ENCODE measurements around the gene ARHGAP18. TPM values are rescaled to one million over a fixed set of nuclear protein-coding genes. Genes with fewer than 3 reads are reported as not detected.

Gene ARHGAP18
- polyA plus RNA-seq, 1 of the 3 experiments (the other 2 are of a cell fraction), result 25.0 TPM

DNA sequence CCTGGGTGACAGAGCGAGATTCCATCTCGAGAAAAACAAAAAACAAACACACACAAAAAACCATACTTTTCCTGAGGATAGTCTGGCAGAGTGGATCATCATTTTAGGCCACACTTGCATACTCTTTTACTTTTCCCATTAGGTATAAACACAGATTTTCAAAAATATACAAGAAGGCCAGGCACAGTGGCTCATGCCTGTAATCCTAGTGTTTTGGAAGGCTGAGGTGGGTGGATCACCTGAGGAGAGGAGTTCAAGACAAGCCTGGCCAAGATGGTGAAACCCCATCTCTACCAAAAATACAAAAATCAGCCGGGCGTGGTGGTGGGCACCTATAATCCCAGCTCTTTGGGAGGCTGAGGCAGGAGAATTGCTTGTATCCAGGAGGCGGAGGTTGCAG lies 85.5 kb downstream of the ARHGAP18 start:
- no peak overlapping the region for H3K27ac ChIP-seq (ENCODE audit: low read depth in 2 of 2, low read length in 1 of 2)
- H3K27me3 ChIP-seq (ENCODE audit: insufficient read depth), result no peaks in the 10 kb centered on the region
- H3F3A ChIP-seq (replicated peaks; ENCODE audit: insufficient read depth), result peaks cover 63% of the 10 kb centered on the region
- TF ChIP-seq TAF1 (IDR thresholded peaks at IDR 0.05; ENCODE audit: borderline replicate concordance, low read depth, low read length), result no peak
- TF ChIP-seq FOSL2 (IDR thresholded peaks at IDR 0.05; ENCODE audit: borderline replicate concordance, low read depth), result no peak
- TF ChIP-seq, protein P1, sequence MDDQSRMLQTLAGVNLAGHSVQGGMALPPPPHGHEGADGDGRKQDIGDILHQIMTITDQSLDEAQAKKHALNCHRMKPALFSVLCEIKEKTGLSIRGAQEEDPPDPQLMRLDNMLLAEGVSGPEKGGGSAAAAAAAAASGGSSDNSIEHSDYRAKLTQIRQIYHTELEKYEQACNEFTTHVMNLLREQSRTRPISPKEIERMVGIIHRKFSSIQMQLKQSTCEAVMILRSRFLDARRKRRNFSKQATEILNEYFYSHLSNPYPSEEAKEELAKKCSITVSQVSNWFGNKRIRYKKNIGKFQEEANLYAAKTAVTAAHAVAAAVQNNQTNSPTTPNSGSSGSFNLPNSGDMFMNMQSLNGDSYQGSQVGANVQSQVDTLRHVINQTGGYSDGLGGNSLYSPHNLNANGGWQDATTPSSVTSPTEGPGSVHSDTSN (IDR thresholded peaks at IDR 0.05), result no peak
- TF ChIP-seq TEAD4 (IDR thresholded peaks at IDR 0.05; ENCODE audit: borderline replicate concordance, insufficient read depth), result no peak
- TF ChIP-seq, protein P2, sequence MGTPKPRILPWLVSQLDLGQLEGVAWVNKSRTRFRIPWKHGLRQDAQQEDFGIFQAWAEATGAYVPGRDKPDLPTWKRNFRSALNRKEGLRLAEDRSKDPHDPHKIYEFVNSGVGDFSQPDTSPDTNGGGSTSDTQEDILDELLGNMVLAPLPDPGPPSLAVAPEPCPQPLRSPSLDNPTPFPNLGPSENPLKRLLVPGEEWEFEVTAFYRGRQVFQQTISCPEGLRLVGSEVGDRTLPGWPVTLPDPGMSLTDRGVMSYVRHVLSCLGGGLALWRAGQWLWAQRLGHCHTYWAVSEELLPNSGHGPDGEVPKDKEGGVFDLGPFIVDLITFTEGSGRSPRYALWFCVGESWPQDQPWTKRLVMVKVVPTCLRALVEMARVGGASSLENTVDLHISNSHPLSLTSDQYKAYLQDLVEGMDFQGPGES (IDR thresholded peaks at IDR 0.05; ENCODE audit: low read depth, low read length), result no peak
- TF ChIP-seq RCOR1 (IDR thresholded peaks at IDR 0.05; ENCODE audit: low read length), result no peak
- TF ChIP-seq TCF12 (IDR thresholded peaks at IDR 0.05), result no peak
- TF ChIP-seq YY1 (IDR thresholded peaks at IDR 0.05; ENCODE audit: low read depth), result no peak
- no peak for TF ChIP-seq POLR2AphosphoS5 (IDR thresholded peaks at IDR 0.05; ENCODE audit: low read depth, low read length)
- ChIA-PET CTCF (no interaction called here), POLR2A (no interaction called here)
- H3K9ac ChIP-seq, result no peak overlapping the region
- no peak overlapping the region for H2AFZ ChIP-seq (ENCODE audit: low read depth)
- H3K9me3 ChIP-seq, result no peaks in the 10 kb centered on the region
- peaks cover 22 to 79% of the 10 kb centered on the region in 2 experiments for H3K36me3 ChIP-seq (replicated peaks in 1 of 2; ENCODE audit: control insufficient read depth in 1 of 2, insufficient read depth in 2 of 2, low read length in 1 of 2)
- H4K20me1 ChIP-seq (ENCODE audit: insufficient read depth), result no peaks in the 10 kb centered on the region
- no peak for DNase-seq
- no peaks in the 10 kb centered on the region for H3K9me2 ChIP-seq
- H3K79me2 ChIP-seq (ENCODE audit: insufficient read depth), result peaks cover 46% of the 10 kb centered on the region
- WGBS (ENCODE audit: low lambda C conversion rate), result 91% methylated on average over 5 of the region's 5 CpGs
- no peaks in the 10 kb centered on the region for H3K4me1 ChIP-seq (ENCODE audit: control insufficient read depth in 1 of 2, insufficient read depth in 2 of 2, low read depth in 1 of 2, low read length in 1 of 2)
- no peak overlapping the region for H3K4me2 ChIP-seq
- no peak overlapping the region for H3K4me3 ChIP-seq (ENCODE audit: low read depth in 2 of 2, low read length in 1 of 2)

DNA sequence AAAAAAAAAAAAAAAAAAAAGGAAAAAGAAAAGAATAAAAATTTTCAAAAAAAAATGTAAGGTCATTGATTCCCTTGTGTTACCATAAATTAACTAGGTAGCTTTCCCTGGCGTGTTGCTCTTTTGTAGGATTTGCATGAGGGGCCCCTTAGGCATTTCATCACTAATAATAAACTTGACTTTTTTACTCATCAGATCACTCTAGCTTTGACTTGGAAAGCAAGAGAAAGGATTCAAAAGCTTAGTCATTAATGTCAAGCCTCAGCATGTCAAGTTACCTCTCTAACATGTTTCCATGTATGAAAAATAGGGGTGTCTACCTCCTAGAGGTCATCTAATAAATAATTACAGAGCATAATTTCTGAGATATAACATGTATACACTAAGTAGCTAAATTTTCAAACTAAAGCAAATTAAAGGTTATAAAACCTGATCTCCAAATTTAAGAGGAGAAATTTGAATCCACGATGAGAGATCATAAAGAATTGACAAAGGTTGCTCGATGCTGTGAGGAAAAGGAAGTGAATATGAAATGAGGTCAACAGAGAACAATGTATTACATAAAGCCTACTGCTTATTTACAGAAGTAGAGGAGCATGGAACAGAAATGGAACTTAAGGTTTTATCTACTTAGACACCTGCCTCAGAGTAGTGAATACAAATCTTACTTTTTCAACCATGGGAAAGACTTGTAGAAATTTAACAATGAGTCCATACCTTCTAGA lies 86.8 kb downstream of the ARHGAP18 start:
- Histone ChIP-seq H3F3A (replicated peaks; ENCODE audit: insufficient read depth) (peaks cover 66% of the 10 kb centered on the region), H3K36me3 (replicated peaks in 1 of 2; ENCODE audit: control insufficient read depth in 1 of 2, insufficient read depth in 2 of 2, low read length in 1 of 2) (peaks cover 21 to 70% of the 10 kb centered on the region in 2 experiments), H3K79me2 (ENCODE audit: insufficient read depth) (peaks cover 45% of the 10 kb centered on the region), H3K4me2 (no peak overlapping the region), H3K9me2 (no peaks in the 10 kb centered on the region), H4K20me1 (ENCODE audit: insufficient read depth) (no peaks in the 10 kb centered on the region), H3K27me3 (ENCODE audit: insufficient read depth) (no peaks in the 10 kb centered on the region), H3K4me3 (ENCODE audit: low read depth in 2 of 2, low read length in 1 of 2) (no peak overlapping the region), H2AFZ (ENCODE audit: low read depth) (no peak overlapping the region), H3K4me1 (ENCODE audit: control insufficient read depth in 1 of 2, insufficient read depth in 2 of 2, low read depth in 1 of 2, low read length in 1 of 2) (peaks cover 0 to 7% of the 10 kb centered on the region in 2 experiments; a peak in 2 of 4 replicates), H3K27ac (ENCODE audit: low read depth in 2 of 2, low read length in 1 of 2) (no peak overlapping the region), H3K9me3 (no peaks in the 10 kb centered on the region), H3K9ac (no peak overlapping the region)
- 63% methylated on average over 3 of the region's 3 CpGs for WGBS (ENCODE audit: low lambda C conversion rate)
- ChIA-PET CTCF (no interaction called here), POLR2A (no interaction called here)
- TF ChIP-seq, protein P3, sequence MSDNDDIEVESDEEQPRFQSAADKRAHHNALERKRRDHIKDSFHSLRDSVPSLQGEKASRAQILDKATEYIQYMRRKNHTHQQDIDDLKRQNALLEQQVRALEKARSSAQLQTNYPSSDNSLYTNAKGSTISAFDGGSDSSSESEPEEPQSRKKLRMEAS (IDR thresholded peaks at IDR 0.05; ENCODE audit: low read depth), result no peak
- TF ChIP-seq GABPA (IDR thresholded peaks at IDR 0.05; ENCODE audit: low read depth) (no peak), FOXM1 (IDR thresholded peaks at IDR 0.05; ENCODE audit: low read depth) (no peak), YY1 (IDR thresholded peaks at IDR 0.05; ENCODE audit: low read depth) (no peak), RCOR1 (IDR thresholded peaks at IDR 0.05; ENCODE audit: low read length) (no peak), CHD2 (IDR thresholded peaks at IDR 0.05; ENCODE audit: low read length, partially characterized antibody) (no peak), ELF1 (IDR thresholded peaks at IDR 0.05) (no peak)
- TF ChIP-seq, protein P4, sequence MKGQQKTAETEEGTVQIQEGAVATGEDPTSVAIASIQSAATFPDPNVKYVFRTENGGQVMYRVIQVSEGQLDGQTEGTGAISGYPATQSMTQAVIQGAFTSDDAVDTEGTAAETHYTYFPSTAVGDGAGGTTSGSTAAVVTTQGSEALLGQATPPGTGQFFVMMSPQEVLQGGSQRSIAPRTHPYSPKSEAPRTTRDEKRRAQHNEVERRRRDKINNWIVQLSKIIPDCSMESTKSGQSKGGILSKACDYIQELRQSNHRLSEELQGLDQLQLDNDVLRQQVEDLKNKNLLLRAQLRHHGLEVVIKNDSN (IDR thresholded peaks at IDR 0.05; ENCODE audit: borderline replicate concordance, low read depth), result no peak
- TF ChIP-seq, protein P2 (IDR thresholded peaks at IDR 0.05; ENCODE audit: low read depth, low read length), result no peak
- no peak for DNase-seq

Measured in SK-N-SH (cell line).